Stomach (tissue), 9 donors: ENCODE data around the gene NME7. TPM values are rescaled to one million over a fixed set of nuclear protein-coding genes. Genes with fewer than 3 reads are reported as not detected.

Source experiments
- DNase-seq, 2 donors: peaks; one replicate each; pipeline versions ENCODE4 v3.0.0 to v3.0.0-alpha.2; 2013 to 2019
- H3K27ac ChIP-seq, 5 donors: fragments of 200-600 bp in 4 of 5; sonication (generic) in 4 of 5; one replicate each; pipeline ENCODE4 v1.5.1; 2013 to 2019; ENCODE audit warnings: mild to moderate bottlenecking in 1 of 5, moderate library complexity in 1 of 5
- H3K27me3 ChIP-seq, 3 donors: fragments of 200-600 bp; sonication (generic); one replicate each; pipeline ENCODE4 v1.5.1; 2017 to 2019; ENCODE audit warnings: mixed run types in 1 of 3
- H3K36me3 ChIP-seq, 4 donors: fragments of 200-600 bp; sonication (generic); 1 replicate in 3 of 4; 2 replicates in 1 of 4; pipeline ENCODE4 v1.5.1; 2016 to 2019
- H3K4me1 ChIP-seq, 4 donors: fragments of 200-600 bp; sonication (generic); one replicate each; pipeline ENCODE4 v1.5.1; 2016 to 2019
- H3K4me3 ChIP-seq, 4 donors: fragments of 200-600 bp; sonication (generic) in 3 of 4; one replicate each; pipeline ENCODE4 v1.5.1; 2016 to 2019; ENCODE audit warnings: mild to moderate bottlenecking in 1 of 4
- H3K9me3 ChIP-seq, 4 donors: fragments of 200-600 bp; sonication (generic); one replicate each; pipeline ENCODE4 v1.5.1; 2016 to 2019
- EP300 ChIP-seq: sonication (generic); formaldehyde crosslinking; IDR thresholded peaks from one replicate; pipeline ENCODE4 v1.6.1; 2017; ENCODE audit warnings: antibody characterized with exemption
- POLR2A ChIP-seq, 4 donors: fragments of 450-650 bp; IDR thresholded peaks; one replicate each; pipeline ENCODE4 v1.6.1; 2016; ENCODE audit warnings: antibody characterized with exemption in 4 of 4, control low read depth in 2 of 4, mild to moderate bottlenecking in 1 of 4, moderate library complexity in 1 of 4
- POLR2AphosphoS5 ChIP-seq, 3 donors: sonication (generic); formaldehyde crosslinking; IDR thresholded peaks; one replicate each; pipeline ENCODE4 v1.6.1; 2016; ENCODE audit warnings: antibody characterized with exemption in 3 of 3
- WGBS, 5 donors: extraction: QIAGEN DNeasy Blood & Tissue Kit in 3 of 5; methylation state at CpG; one replicate each; pipeline versions ENCODE4 v1.1.5 to v1.1.7; 2013 to 2018; 5-methylcytosine and 5-hydroxymethylcytosine counted together
- intact Hi-C: fragments of 100-400 bp; cut with DNase I; formaldehyde crosslinking; loops from one replicate; pipeline ENCODE4 v1.15.1; 2023; ENCODE audit warnings: low total_unique reads
- polyA plus RNA-seq, 3 donors: library from polyadenylated mRNA; stranded (reverse); fragments of 200-250 nt; gene quantifications; one replicate each; pipeline ENCODE4 v1.2.3, GENCODE V29; 2013
- total RNA-seq, 5 donors: library from RNA; depleted of rRNA; stranded (reverse); fragments of >200 nt; gene quantifications; one replicate each; pipeline versions ENCODE4 v1.1.0 to v1.2.3, GENCODE V29; 2014 to 2016
- TF ChIP-seq, protein P1 (sequence below), 7 experiments: fragments of 450-650 bp in 4 of 7; fragments of 200-600 bp in 3 of 7; sonication (generic) in 3 of 7; IDR thresholded peaks; one replicate each; pipeline ENCODE4 v1.5.1; 2016 to 2019; ENCODE audit warnings: antibody characterized with exemption in 7 of 7, control low read depth in 2 of 7, mild to moderate bottlenecking in 1 of 7
- donor health status: healthy with polysubstance abuse.
- donor health status: Bipolar disorder and iron deficiency.
- donor health status: healthy.

The NME7 gene
- total and polyA plus RNA-seq, 8 donors, result 7.6 to 44.3 (median 8.2) TPM; not detected in 1

DNA sequence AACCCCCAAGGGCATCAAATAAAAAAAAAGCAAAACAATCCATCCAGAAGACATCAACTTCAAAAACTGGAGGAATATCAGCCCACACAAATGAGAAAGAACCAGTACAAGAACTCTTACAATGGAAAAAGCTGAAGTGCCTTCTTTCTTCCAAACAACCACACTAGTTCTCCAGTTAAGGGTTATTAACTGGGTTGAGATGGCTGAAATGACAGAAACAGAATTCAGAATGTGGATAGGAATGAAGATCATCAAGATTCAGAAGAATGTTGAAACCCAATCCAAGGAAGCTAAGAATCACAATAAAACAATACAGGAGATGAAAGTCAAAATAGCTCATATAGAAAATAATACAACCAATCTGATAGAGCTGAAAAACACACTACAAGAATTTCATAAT lies 104.5 kb downstream of the NME7 start:
- DNase-seq, result no peak
- Histone ChIP-seq H3K9me3 (no peaks in the 10 kb centered on the region), H3K27ac (no peak overlapping the region), H3K4me3 (no peak overlapping the region), H3K36me3 (no peaks in the 10 kb centered on the region), H3K27me3 (no peaks in the 10 kb centered on the region), H3K4me1 (no peaks in the 10 kb centered on the region)
- intact Hi-C loops, result no loop called here
- no peak for TF ChIP-seq EP300

DNA sequence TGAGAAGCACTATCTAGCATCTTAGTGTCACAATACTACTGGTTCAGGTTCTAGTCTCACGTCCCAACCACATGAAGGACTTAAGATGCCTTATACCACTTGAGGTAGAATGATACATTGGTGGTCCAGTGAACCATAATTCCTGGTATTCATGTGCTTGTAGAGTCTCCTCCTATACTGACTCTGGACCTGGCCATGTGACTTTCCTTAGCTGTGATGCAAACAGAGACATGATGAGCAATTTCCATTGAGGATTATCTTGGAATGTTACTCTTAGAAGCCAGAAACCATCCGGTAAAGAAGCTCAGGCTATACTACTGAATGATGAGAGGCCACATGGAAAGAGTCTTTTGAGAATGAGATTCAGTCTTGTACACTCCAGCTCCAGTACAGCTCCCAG lies 105.7 kb downstream of the NME7 start:
- WGBS, 5 donors, result 94 to 100% (median 99%) methylated on average over 2 of the region's 2 CpGs; no CpG with 5 or more reads in 1 of the 5 donors

DNA sequence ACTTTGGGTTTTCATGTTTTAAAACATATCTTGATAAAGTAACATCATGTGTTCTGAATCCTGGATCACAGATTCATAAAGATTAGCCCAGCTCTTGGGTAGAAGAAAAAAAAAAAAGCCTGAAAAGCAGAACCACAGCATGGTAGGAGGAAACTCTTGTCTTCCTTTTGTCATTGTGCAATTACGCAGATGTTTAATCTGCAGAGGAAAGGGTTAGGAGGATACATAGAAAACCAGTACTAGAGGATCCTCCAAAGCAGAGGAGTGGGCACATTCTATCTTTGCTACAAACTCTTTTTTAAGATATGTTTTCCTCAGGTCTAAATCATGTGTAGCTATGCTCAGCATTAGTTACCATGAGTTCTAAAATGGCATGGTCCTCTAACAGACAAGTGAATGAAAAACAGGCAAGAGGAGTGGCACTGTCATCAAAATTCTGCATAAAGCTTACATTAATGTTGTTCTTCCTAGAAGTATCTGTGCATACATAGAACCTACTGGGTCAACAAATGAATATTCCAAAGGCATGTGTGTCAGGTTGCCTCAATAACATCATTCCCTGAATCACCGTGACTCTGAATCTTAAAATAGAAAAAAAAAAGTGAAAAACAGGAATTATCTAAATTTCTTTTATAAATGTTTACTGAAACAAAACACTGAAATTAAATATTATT lies 107.0 kb downstream of the NME7 start:
- no peak overlapping the region for H3K27ac ChIP-seq
- no peak overlapping the region for H3K4me3 ChIP-seq
- no peaks in the 10 kb centered on the region for H3K27me3 ChIP-seq
- no peaks in the 10 kb centered on the region for H3K36me3 ChIP-seq
- peaks cover 0 to 6% (median 0%) of the 10 kb centered on the region in 4 donors for H3K9me3 ChIP-seq
- intact Hi-C loops, result no loop called here
- no peak for TF ChIP-seq POLR2AphosphoS5 (IDR thresholded peaks at IDR 0.05)
- TF ChIP-seq, protein P1, sequence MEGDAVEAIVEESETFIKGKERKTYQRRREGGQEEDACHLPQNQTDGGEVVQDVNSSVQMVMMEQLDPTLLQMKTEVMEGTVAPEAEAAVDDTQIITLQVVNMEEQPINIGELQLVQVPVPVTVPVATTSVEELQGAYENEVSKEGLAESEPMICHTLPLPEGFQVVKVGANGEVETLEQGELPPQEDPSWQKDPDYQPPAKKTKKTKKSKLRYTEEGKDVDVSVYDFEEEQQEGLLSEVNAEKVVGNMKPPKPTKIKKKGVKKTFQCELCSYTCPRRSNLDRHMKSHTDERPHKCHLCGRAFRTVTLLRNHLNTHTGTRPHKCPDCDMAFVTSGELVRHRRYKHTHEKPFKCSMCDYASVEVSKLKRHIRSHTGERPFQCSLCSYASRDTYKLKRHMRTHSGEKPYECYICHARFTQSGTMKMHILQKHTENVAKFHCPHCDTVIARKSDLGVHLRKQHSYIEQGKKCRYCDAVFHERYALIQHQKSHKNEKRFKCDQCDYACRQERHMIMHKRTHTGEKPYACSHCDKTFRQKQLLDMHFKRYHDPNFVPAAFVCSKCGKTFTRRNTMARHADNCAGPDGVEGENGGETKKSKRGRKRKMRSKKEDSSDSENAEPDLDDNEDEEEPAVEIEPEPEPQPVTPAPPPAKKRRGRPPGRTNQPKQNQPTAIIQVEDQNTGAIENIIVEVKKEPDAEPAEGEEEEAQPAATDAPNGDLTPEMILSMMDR (IDR thresholded peaks at IDR 0.05), result no peak
- no peak for TF ChIP-seq EP300
- no peak for TF ChIP-seq POLR2A (IDR thresholded peaks at IDR 0.05)
- no peak for DNase-seq
- WGBS, 5 donors, result 85 to 97% (median 90%) methylated on average over 2 of the region's 2 CpGs; no CpG with 5 or more reads in 1 of the 5 donors
- H3K4me1 ChIP-seq, result no peaks in the 10 kb centered on the region

More for the DNA sequence above, 105.7 kb downstream of the NME7 start:
- intact Hi-C loops, result no loop called here
- H3K9me3 ChIP-seq, result peaks cover 0 to 6% (median 0%) of the 10 kb centered on the region in 4 donors
- no peaks in the 10 kb centered on the region for H3K36me3 ChIP-seq
- no peak overlapping the region for H3K27ac ChIP-seq
- no peaks in the 10 kb centered on the region for H3K4me1 ChIP-seq
- DNase-seq, result no peak
- TF ChIP-seq, protein P1 (IDR thresholded peaks at IDR 0.05), result no peak
- TF ChIP-seq POLR2A (IDR thresholded peaks at IDR 0.05), result no peak
- no peak for TF ChIP-seq POLR2AphosphoS5 (IDR thresholded peaks at IDR 0.05)
- H3K4me3 ChIP-seq, result no peak overlapping the region
- no peaks in the 10 kb centered on the region for H3K27me3 ChIP-seq

DNA sequence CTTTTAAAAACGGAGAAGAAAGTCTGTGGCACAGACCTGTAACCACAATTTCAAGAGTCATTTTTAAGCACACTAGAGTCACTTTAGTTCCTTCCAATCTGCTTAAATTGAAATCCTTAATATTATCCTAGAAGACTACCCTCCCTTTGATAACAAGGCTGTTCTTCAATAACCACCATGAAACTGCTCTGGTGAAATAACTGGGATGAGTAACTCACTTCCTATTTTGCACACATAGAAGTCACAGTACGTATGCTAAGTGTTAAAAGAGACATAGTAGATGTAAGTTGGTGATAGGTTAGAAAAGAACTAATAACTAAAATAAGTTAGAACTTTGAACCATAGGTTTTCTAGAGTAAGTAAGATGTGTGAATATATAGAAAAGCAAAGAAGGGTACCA lies 107.8 kb downstream of the NME7 start:
- intact Hi-C loops, result no loop called here
- no peak for DNase-seq
- Histone ChIP-seq H3K4me3 (no peak overlapping the region), H3K27me3 (no peaks in the 10 kb centered on the region), H3K27ac (no peak overlapping the region), H3K36me3 (no peaks in the 10 kb centered on the region), H3K4me1 (no peaks in the 10 kb centered on the region), H3K9me3 (peaks cover 0 to 6% (median 0%) of the 10 kb centered on the region in 4 donors)
- WGBS, 5 donors, result 76 to 92% (median 82%) methylated on average over 2 of the region's 2 CpGs; no CpG with 5 or more reads in 1 of the 5 donors
- TF ChIP-seq EP300, result no peak
- no peak for TF ChIP-seq POLR2AphosphoS5 (IDR thresholded peaks at IDR 0.05)
- TF ChIP-seq, protein P1 (IDR thresholded peaks at IDR 0.05), result no peak
- no peak for TF ChIP-seq POLR2A (IDR thresholded peaks at IDR 0.05)

DNA sequence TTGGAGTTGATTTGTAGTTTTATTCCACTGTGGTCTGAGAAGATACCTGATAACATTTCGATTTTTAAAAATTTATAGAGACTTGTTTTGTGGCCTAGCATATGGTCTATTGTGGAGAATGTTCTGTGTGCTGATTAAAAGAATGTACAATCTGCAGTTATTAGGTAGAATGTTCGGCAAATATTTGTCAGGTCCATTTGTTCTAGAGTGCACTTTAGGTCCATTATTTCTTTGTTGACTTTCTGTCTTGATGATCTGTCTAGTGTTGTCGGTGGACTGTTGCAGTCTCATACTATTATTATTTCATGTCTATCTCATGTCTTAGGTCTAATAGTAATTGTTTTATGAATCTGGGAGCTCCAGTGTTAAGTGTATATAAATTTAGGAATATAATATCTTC lies 116.8 kb downstream of the NME7 start:
- Histone ChIP-seq H3K27me3 (no peaks in the 10 kb centered on the region), H3K36me3 (no peaks in the 10 kb centered on the region), H3K27ac (no peak overlapping the region), H3K4me1 (peaks cover 0 to 7% (median 0%) of the 10 kb centered on the region in 4 donors), H3K4me3 (no peak overlapping the region), H3K9me3 (no peaks in the 10 kb centered on the region)
- peak in 1 of 2 donors; percentile 8 for DNase-seq
- 26 to 59% (median 41%) methylated on average over 3 of the region's 3 CpGs for WGBS, 5 donors
- TF ChIP-seq, protein P1 (IDR thresholded peaks at IDR 0.05), result no peak
- intact Hi-C loops, result no loop called here
